Measurements from ENCODE around the gene MCF2L. TPM values are rescaled to one million over a fixed set of nuclear protein-coding genes. Genes with fewer than 3 reads are reported as not detected.

Gene MCF2L
- total and polyA plus RNA-seq, 2 experiments from 2014 or later: 4.8 to 25.6 TPM

- no peaks in the 10 kb centered on the region for H3K4me1 ChIP-seq (ENCODE audit: insufficient read depth)
- Mint-ChIP-seq H3K4me3 (no peak overlapping the region), H3K4me1 (no peaks in the 10 kb centered on the region), H3K27ac (no peak overlapping the region), H3K9me3 (peaks cover 7% of the 10 kb centered on the region; the same call in 2 of the 3 replicates), H3K27me3 (ENCODE audit: insufficient read depth, low read depth, poor library complexity) (peaks cover 23% of the 10 kb centered on the region), H3K36me3 (ENCODE audit: low read depth) (peaks cover 4% of the 10 kb centered on the region; the same call in 2 of the 3 replicates)
- no peak for DNase-seq (ENCODE audit: low spot score)
- no peak overlapping the region for H3K4me2 ChIP-seq
- H3K36me3 ChIP-seq (ENCODE audit: insufficient read depth): no peaks in the 10 kb centered on the region
- no peak overlapping the region for H2AFZ ChIP-seq
- no peaks in the 10 kb centered on the region for H3K9me2 ChIP-seq (ENCODE audit: insufficient read depth)
- no peaks in the 10 kb centered on the region for H3K79me2 ChIP-seq (replicated peaks; ENCODE audit: insufficient read depth)
- ATAC-seq: no peak
- H3F3A ChIP-seq (replicated peaks; ENCODE audit: low read depth): no peaks in the 10 kb centered on the region
- H3K4me3 ChIP-seq: no peak overlapping the region
- no peaks in the 10 kb centered on the region for H4K20me1 ChIP-seq (replicated peaks; ENCODE audit: insufficient read depth)
- no peak overlapping the region for H3K27ac ChIP-seq (ENCODE audit: low read depth)
- TF ChIP-seq CREB1 (CRISPR knock-in tag; IDR thresholded peaks at IDR 0.05; ENCODE audit: low read depth) (no peak), ZNF114 (CRISPR knock-in tag; IDR thresholded peaks at IDR 0.05) (no peak), ETS1 (IDR thresholded peaks at IDR 0.05) (no peak), EZH2 (IDR thresholded peaks at IDR 0.05; ENCODE audit: low read depth, unreplicated experiment) (no peak), ZNF331 (CRISPR knock-in tag; IDR thresholded peaks at IDR 0.05; ENCODE audit: low read depth) (no peak), JUNB (IDR thresholded peaks at IDR 0.05; ENCODE audit: unreplicated experiment) (no peak), STAT1 (IDR thresholded peaks at IDR 0.05; ENCODE audit: unreplicated experiment) (no peak), CTCF (conservative IDR thresholded peaks at IDR 0.05; ENCODE audit: low read depth in 2 of 2) (no peak), ZNF462 (CRISPR knock-in tag; IDR thresholded peaks at IDR 0.05) (no peak), POLR2AphosphoS5 (IDR thresholded peaks at IDR 0.05; ENCODE audit: low read depth) (no peak), NANOG (IDR thresholded peaks at IDR 0.05; ENCODE audit: borderline replicate concordance) (no peak), REST (IDR thresholded peaks at IDR 0.05; ENCODE audit: unreplicated experiment) (no peak), EZH2phosphoT487 (IDR thresholded peaks at IDR 0.05; ENCODE audit: unreplicated experiment) (no peak)
- H3K27me3 ChIP-seq (ENCODE audit: insufficient read depth): peaks cover 28% of the 10 kb centered on the region
Observed at GRCh38 chr13:113112893-113113845, 144.2 kb downstream of the MCF2L start.
